Stimulated activated CD4-positive, alpha-beta T cell treated with anti-CD3 and anti-CD28 coated beads, Interleukin-1b, Interleukin-23, amount 100 ng/mL, for 48 hours (primary cell): ENCODE measurements around the gene IQGAP1.
"Not testable (repeated sequence)": the region's sequence is repeated elsewhere in the genome, so short reads cannot be mapped to it uniquely, and the experiment has no call there.

ENCODE experiments used
- DNase-seq: peaks from one replicate; pipeline ENCODE4 v3.0.0-alpha.2; 2020

The IQGAP1 gene

DNA sequence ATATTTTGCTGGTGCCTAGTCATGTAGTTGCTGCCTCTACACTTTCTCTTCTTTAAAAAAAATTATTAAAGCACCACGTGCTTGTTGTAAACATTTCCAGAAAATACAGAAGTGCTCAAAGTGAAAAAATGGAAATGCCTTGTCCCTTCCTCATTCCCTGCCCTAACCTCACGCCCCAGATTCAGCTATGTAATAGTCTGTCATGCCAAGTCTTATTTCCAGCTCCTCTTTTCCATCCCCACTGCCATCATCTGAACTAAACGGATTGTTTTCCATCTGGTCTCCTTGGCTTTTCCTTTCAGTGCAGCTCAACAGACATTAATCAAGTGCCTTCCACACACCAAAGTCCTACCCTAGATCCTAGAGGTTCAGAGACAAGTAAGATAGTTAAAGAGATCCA lies 20.5 kb upstream of the IQGAP1 start:
- DNase-seq, result no peak

DNA sequence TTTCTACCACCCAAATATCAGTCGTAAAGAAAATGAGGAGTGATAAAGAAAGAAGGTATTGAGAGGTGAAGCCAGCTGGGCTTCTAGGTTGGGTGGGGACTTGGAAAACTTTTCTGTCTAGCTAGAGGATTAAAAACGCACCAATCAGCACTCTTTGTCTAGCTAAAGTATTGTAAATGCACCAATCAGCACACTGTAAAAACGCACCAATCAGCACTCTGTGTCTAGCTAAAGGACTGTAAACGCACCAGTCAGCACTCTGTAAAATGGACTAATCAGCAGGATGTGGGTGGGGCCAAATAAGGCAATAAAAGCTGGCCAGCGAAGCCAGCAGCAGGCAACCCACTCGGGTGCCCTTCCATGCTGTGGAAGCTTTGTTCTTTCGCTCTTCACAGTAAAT lies 13.0 kb upstream of the IQGAP1 start:
- DNase-seq, result no peak

DNA sequence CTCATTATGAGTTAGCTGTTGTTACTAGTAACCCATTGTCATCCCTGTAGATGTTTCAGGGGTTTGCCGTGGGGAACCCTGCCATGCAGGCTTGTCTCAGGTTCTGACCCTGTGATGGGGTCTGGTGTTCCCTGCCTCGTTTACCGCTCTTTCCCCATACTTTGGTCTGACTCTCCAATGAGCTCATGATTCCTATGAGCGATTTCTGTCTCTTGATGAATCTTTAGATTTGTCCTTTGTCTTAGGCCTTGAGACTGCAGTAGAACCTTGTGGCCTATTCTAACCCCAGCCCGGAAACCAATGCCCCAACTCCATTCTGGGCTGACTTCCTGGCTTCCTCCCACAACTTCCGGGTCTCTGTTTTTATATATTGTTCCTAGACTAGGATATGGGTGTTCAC lies 11.3 kb upstream of the IQGAP1 start:
- DNase-seq, result peak; percentile 44

GRCh38 chr15:90379263-90379662 lies 8.8 kb upstream of the IQGAP1 start:
- DNase-seq, result no peak

DNA sequence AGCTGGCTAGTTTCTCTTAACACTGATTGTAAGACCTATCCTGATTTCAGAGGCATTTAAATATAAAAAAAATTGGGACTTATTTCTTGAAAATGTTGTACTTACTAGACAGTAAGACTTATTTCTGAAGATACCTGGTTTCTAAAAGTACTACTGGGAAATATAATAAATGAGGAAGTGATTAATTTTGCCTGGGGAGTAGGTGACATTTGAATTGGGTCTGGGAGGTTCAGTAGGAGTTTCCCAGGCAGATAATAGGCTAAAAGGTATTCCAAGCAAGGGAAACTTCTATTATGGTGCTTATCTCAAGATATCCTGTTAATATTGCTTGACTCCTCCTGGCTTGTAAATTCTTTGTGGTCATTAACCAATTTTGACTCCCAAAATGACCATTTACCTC lies 6.5 kb upstream of the IQGAP1 start:
- no peak for DNase-seq

GRCh38 chr15:90382320-90382719 lies 5.7 kb upstream of the IQGAP1 start:
- DNase-seq, result no peak

DNA sequence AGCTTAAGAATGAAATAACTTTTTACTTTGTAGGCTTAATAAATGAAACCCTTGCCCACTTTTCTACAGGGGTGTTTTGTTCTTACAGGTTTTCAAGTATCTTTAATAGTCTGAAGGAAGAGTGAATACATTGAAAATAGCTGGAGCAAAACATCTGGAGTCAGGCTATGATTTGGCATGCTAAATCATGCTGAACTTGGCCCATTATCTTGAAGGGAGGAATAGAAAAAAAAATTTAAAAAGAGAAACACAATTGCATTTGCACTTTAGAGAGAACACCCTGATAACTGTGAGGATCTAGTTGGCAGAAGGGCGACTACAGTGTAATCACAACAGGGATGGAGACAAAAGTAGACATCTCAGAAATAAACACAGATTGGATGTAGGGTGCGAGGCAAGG lies 1.8 kb upstream of the IQGAP1 start:
- no peak for DNase-seq

DNA sequence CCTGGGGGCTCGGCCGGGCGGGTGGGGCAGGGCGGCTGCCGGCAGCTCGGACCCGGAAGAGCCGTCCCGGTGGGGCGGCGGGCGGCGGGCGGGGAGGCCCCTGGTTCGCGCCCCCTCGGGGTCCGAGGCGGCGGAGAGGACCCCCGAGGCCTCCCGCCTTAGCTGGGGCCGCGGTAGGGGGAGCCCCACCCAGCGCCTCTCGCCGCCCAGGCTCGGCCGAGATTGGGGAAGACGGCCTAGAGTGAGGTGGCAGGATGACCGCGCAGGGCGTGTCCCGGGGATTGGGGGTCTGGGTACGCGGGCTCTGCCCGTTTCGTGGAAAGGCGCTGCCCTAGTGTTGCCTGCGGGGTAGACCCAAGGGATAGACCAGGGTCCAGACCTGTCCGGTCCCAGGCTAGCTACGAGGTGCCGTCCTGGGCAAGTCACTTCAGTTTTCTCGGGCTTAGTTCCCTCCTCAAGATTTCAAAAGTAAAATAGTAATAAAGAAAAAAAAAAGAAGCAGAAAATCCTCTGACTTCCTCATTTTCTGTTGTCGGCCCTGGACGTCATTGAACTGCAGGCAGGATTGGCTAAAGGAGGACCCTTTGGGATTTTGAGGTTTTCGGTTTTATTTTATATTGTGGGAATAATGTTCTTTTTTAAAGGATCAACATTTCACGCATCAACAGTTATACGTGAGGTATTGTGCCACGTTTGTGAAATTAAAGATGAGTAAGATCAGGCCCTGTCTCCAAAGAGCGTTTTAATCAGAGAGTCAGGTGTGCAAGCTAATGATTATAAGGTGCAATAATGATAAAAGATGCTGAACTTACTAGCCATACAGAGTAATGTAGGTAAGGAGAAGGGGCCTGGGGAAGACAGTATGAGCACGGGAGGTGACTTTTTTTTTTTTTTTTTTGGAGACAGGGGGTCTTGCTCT lies 679 bp downstream of the IQGAP1 start:
- DNase-seq, result peak; percentile 54

DNA sequence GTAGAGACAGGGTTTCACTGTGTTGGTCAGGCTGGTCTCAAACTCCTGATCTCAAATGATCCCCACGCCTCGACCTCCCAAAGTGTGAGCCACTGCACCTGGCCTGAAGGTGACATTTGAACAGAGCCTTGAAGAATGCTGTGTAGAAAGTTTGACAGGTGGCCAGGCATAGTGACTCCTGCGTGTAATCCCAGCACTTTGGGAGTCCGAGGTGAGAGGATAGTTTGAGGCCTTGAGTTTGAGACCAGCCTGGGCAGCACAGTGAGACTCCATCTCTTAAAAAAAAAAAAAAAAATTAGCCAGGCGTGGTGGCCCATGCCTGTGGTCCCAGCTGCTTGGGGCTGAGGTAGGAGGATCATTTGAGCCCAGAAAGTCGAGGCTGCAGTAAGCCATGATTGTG lies 1.5 kb downstream of the IQGAP1 start:
- no peak for DNase-seq

DNA sequence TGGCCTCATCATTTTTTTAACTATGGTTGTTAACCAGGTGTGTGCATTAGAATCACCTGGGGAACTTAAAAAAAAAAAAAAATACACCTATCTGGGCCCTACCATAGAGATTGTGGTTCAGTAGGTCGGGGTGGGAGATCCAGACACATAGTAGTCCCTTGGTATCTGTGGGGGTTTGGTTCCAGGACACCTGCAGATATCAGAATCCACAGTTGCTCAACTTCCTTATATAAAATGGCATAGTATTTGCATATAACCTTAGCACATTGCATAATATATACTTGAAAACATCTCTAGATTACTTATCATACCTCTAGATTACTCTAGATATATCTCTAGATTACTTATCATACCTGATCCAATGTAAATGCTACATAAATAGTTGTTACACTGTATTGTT lies 5.0 kb downstream of the IQGAP1 start:
- DNase-seq, result no peak

DNA sequence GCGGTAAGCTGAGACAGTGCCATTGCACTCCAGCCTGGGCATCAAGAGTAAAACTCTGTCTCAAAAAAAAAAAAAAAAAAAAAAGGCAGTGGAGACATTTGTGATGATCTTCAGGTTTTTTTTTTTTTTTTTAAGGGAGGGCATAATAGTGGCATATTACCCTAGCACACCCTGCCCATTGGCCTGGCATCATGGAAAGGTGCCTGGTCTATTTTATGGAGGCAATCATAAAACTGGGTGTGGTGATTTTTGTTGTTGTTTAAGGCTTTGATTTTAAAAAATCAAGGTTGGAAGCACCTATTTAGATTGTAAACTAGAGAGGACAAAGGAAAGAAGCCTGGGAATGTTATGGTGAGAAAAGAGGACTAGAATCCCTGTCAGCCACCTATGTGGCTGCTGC lies 6.0 kb downstream of the IQGAP1 start:
- no peak for DNase-seq

DNA sequence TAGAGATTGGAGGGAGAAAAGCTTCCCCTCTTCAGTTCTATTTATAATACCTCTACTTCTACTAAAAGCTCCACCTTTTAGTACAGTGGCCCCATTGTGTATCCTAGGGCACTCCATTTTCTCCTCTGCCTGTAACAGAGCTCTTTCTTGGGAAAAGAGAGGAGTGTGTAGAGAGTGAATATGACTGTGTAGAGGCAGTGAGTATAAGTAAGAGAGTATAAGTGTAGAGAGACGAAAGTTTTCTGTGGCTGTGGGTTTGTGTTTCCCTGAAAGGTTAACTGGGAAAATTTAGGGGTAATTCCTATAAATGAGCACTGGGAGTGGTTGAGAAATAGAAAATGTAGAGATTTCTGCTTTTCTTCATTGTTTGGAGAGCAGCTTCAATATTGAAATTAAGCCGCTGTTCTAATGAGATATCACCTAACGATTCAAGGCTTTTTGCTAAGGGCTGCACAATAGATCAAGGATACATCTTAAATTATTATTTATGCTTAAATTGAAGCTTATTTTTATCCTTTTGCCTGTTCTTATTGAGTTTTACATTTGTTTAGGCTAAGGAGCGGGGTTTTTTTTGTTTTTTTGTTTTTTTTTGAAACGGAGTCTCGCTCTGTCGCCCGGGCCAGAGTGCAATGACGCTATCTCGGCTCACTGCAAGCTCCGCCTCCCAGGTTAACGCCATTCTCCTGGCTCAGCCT lies 6.9 kb downstream of the IQGAP1 start:
- DNase-seq, result no peak

GRCh38 chr15:90396321-90396720 lies 8.3 kb downstream of the IQGAP1 start:
- DNase-seq, result no peak

DNA sequence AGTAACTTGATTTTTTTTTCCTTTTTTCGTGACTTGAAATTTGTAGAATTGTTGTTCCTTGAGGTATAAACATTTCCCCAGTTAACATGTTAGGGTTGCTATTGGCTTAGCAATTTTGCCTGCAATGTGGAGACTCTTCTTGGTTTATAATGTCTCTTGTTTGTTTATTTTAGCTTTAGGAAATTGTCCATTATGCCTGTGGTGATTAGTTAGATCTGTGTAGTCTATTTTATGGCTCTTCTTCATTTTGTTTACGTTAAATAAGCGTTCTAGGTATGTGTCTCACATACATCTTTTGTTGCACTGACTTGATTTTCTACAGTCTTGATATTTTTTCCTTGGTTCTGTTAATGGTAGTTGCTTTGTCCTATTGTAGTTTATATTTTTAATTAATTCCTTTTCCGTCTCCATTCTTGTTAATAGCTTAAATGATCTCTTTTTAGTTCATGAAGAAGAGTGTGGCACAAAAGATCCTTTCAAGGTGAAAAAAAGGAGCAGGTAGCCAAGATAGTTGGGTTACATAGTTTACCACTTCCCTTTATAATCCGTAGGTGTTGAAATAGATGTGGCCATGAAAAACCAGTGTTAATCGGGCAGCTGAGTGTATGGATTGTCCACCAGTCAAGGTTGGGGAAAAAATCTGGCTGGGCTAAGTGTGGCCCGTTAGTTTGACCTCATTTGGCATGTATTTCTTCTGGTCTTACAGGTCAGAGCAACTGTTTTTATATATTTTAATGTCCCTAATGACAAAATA lies 12.1 kb downstream of the IQGAP1 start:
- DNase-seq, result no peak

DNA sequence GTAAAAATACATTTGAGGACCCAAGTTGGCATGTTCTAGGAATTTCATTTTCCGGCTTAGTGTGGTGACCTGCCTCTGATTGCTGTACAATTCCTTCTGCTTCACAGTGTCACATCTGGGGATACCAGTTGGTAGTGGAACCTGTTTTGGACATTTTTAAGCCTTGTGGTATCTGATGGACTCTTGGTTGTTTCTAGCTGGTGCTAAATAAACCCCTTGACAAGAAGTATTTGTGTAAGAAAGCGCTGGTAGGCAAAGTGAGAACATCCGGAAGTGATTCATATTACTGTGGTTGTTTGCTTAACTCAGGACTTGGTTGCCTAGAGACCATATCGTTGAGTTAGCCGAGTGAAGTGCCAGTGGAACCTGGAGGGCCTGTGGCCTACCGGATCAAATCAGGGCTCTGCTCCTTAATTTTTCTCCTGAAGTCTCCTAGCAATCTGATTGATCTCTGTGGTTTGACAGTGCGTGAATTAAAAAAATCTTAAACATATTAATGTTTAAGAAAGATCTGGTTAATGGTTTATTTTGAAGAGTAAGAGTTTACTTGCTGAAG lies 12.8 kb downstream of the IQGAP1 start:
- DNase-seq, result peak; percentile 58

- no peak for DNase-seq
Measured at GRCh38 chr15:90401495-90401894, 13.5 kb downstream of the IQGAP1 start.

DNA sequence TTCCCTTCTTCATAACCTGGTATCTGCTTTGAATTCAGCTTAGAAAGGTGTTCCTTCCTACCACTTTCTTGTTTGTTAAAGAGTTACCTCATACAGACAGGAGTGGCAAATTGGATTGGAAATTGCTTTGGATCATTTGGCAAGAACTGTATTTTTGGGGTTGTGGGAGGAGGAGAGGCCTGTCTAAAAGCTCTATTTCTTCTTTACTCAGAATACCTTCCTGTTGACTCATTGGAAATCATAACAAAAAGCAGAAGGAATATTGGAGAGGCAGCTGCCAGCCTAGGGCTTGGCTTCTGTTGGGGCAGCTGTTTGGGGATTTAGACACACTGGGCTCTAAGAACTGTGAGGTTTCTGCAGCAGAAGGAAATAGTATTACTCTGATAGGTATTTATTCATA lies 14.2 kb downstream of the IQGAP1 start:
- DNase-seq, result no peak

- no peak for DNase-seq
Measured at GRCh38 chr15:90402767-90403166, 14.7 kb downstream of the IQGAP1 start.

- DNase-seq, result no peak
Measured at GRCh38 chr15:90405055-90405607, 17.1 kb downstream of the IQGAP1 start.

- DNase-seq, result no peak
Measured at GRCh38 chr15:90407336-90407735, 19.3 kb downstream of the IQGAP1 start.

DNA sequence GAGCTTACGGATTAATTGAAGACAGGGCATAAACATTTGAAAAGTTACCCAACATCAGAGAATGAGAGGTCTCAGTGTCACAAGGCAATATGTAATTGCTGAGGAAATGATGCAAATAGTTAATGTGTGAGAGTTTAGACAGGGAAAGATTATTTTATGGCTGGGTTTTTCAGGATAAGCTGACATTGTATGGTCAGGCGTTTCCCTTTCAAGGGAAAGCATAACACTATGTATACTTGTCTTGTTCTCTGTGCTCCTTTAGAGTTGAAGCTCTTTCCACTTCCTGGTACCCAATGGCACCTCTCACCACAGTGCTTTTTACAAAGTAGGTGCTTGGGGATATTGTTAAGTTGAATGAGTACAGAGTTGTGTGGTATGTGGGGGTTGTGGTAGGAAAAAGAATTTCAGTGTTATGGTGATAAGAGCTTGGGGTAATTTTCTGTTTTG lies 19.9 kb downstream of the IQGAP1 start:
- no peak for DNase-seq

DNA sequence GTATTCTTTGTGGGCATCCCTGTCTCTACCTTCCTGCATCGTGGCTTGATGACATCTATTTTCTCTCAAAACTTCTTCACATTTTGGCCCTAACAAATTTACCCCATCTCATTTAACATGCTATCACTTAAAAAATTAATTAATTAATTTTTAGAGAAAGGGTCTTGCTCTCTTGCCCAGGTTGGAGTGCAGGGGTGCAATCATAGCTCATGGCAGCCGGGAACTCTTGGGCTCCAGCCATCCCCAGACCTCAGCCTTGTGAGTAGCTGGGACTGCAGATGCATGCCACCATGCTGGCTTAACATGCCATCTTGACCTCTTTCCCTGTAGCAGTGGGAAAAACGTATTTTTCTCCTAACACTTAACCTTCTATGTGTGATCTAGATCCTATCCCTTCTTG lies 20.6 kb downstream of the IQGAP1 start:
- DNase-seq, result no peak

GRCh38 chr15:90409587-90409986 lies 21.5 kb downstream of the IQGAP1 start:
- DNase-seq, result not testable (repeated sequence)
